K562 (cell line): ENCODE measurements around the gene ZNF165. TPM values are rescaled to one million over a fixed set of nuclear protein-coding genes. Genes with fewer than 3 reads are reported as not detected.
A peak's percentile ranks its signal among the peaks of the same experiment; 100 is the strongest.
"Not testable (repeated sequence)": the region's sequence is repeated elsewhere in the genome, so short reads cannot be mapped to it uniquely, and the experiment has no call there.

Source experiments
- ATAC-seq: fragments of 200-7000 bp; cut with Tn5 transposase; 3 replicates; pipeline ENCODE4 v1.9.1; 2020; ENCODE audit warnings: moderate library complexity
- Bru-seq: library from RNA; stranded (reverse); fragments of 400-500 nt; gene quantifications from one replicate; lab custom pipeline; 2021; lab: Mats Ljungman, UMichigan
- BruChase-seq, 2 experiments: library from RNA; stranded (reverse); fragments of 400-500 nt; gene quantifications; one replicate each; lab custom pipeline; 2021; lab: Mats Ljungman, UMichigan
- BruUV-seq: library from RNA; stranded (reverse); fragments of 400-500 nt; replicated peaks from 2 replicates; lab custom pipeline; 2021; lab: Mats Ljungman, UMichigan
- CTCF ChIA-PET: fragments of 300-600 bp; formaldehyde crosslinking; extraction: SDS; loops from one replicate; lab custom pipeline; 2021; ENCODE audit warnings: low intra/inter-chr PET ratio; lab: Yijun Ruan, JAX
- POLR2A ChIA-PET: fragments of 300-600, 350-650 bp; sonication (Branson Sonifier 250); formaldehyde crosslinking; extraction: SDS; loops from one replicate; lab custom pipeline; 2021; ENCODE audit warnings: antibody characterized with exemption, inconsistent platforms; lab: Yijun Ruan, JAX
- DNase-seq, 4 experiments: peaks; one replicate each; pipeline versions ENCODE4 v3.0.0 to v3.0.0-alpha.2; 2011 to 2018; ENCODE audit warnings: low spot score in 3 of 4, mixed read lengths in 3 of 4; ENCODE audit errors: extremely low read depth in 1 of 4
- FAIRE-seq: peaks from 2 replicates; lab custom pipeline; 2011; peaks lifted over from hg19 to GRCh38; lab: Jason Lieb, UNC
- H2AFZ ChIP-seq: 2 replicates; pipeline ENCODE4 v1.6.0; 2011; ENCODE audit warnings: low read depth, low read length, control low read depth, inconsistent platforms
- H3K27ac ChIP-seq: fragments of 200-600 bp; 3 replicates; pipeline ENCODE4 v1.8.0; 2011; ENCODE audit warnings: low read depth, mild to moderate bottlenecking, control low read depth, inconsistent platforms, low read length, moderate library complexity, mixed read lengths; ENCODE audit errors: extremely low read depth
- H3K27me3 ChIP-seq, 2 experiments: fragments of 300-600 bp in 1 of 2; 2 replicates in 1 of 2; 3 replicates in 1 of 2; pipeline versions ENCODE4 v1.6.0 to v1.8.0; 2011; ENCODE audit warnings: inconsistent platforms in 2 of 2, low read length in 2 of 2, mild to moderate bottlenecking in 1 of 2, mixed read lengths in 1 of 2, moderate library complexity in 1 of 2; ENCODE audit not compliant: control insufficient read depth in 2 of 2, insufficient read depth in 2 of 2
- H3K36me3 ChIP-seq: fragments of 300-600 bp; 3 replicates; pipeline ENCODE4 v1.8.0; 2011; ENCODE audit warnings: mild to moderate bottlenecking, low read length, inconsistent platforms; ENCODE audit not compliant: control insufficient read depth, insufficient read depth
- H3K4me1 ChIP-seq, 2 experiments: fragments of 200-600 bp in 1 of 2; replicated peaks in 1 of 2; 2 replicates in 1 of 2; 3 replicates in 1 of 2; pipeline versions ENCODE4 v1.5.1 to v1.8.0; 2011; ENCODE audit warnings: inconsistent platforms in 2 of 2, low read length in 2 of 2, mild to moderate bottlenecking in 1 of 2, mixed read lengths in 1 of 2, moderate library complexity in 1 of 2; ENCODE audit not compliant: control insufficient read depth in 2 of 2, insufficient read depth in 2 of 2
- H3K4me2 ChIP-seq: 2 replicates; pipeline ENCODE4 v1.6.1; 2011; ENCODE audit warnings: low read length, control low read depth, inconsistent platforms, mixed read lengths; ENCODE audit not compliant: insufficient read depth
- H3K4me3 ChIP-seq: fragments of 200-600 bp; sonication (generic), shearing (Covaris generic); 2 replicates; pipeline ENCODE4 v1.5.1; 2016; ENCODE audit warnings: control low read depth, inconsistent platforms
- H3K79me2 ChIP-seq: fragments of 200-600 bp; 3 replicates; pipeline ENCODE4 v1.8.0; 2011; ENCODE audit warnings: low read length, inconsistent platforms; ENCODE audit not compliant: control insufficient read depth, insufficient read depth
- H3K9ac ChIP-seq, 2 experiments: 2 replicates each; pipeline versions ENCODE4 v1.6.0 to v1.6.1; 2011; ENCODE audit warnings: low read depth in 2 of 2, low read length in 2 of 2, control low read depth in 1 of 2, inconsistent platforms in 1 of 2, mild to moderate bottlenecking in 1 of 2, mixed read lengths in 1 of 2; ENCODE audit not compliant: insufficient read depth in 1 of 2
- H3K9me1 ChIP-seq: one replicate; pipeline ENCODE4 v1.6.0; 2011; ENCODE audit warnings: inconsistent platforms, mild to moderate bottlenecking, low read length, moderate library complexity; ENCODE audit not compliant: control insufficient read depth, insufficient read depth
- H3K9me3 ChIP-seq: replicated peaks from 2 replicates; pipeline ENCODE4 v1.5.1; 2011; ENCODE audit warnings: low read depth, low read length, inconsistent platforms; ENCODE audit not compliant: control insufficient read depth, insufficient read depth
- H4K20me1 ChIP-seq: replicated peaks from 2 replicates; pipeline ENCODE4 v1.6.1; 2011; ENCODE audit warnings: low read length, inconsistent platforms, mixed read lengths; ENCODE audit not compliant: control insufficient read depth, insufficient read depth
- BACH1 ChIP-seq: fragments of 200-800 bp; sonication (Bioruptor generic); IDR thresholded peaks from 2 replicates; pipeline ENCODE4 v1.6.1; 2016; ENCODE audit warnings: missing genetic modification characterization, missing compliant biosample characterization
- BCOR ChIP-seq: fragments of 450-650 bp; IDR thresholded peaks from 2 replicates; pipeline ENCODE4 v1.6.1; 2016
- BRD4 ChIP-seq: fragments of 200-600 bp; sonication (generic); IDR thresholded peaks from 2 replicates; pipeline ENCODE4 v1.6.1; 2017; ENCODE audit warnings: inconsistent platforms
- BRD9 ChIP-seq: fragments of 450-650 bp; IDR thresholded peaks from 2 replicates; pipeline ENCODE4 v1.6.1; 2018; ENCODE audit warnings: low read depth; ENCODE audit not compliant: partially characterized antibody
- FOXM1 ChIP-seq, 2 experiments: fragments of 450-650 bp in 1 of 2; sonication (generic) in 1 of 2; formaldehyde crosslinking in 1 of 2; IDR thresholded peaks; 2 replicates each; pipeline versions ENCODE4 v1.6.1 to v1.9.0; 2017 to 2022; ENCODE audit warnings: low read depth in 2 of 2, mild to moderate bottlenecking in 2 of 2, missing genetic modification reagents in 1 of 2, moderate library complexity in 1 of 2
- GTF2E2 ChIP-seq: fragments of 200-800 bp; sonication (Bioruptor generic); IDR thresholded peaks from 2 replicates; pipeline ENCODE4 v1.6.1; 2016; ENCODE audit warnings: missing genetic modification characterization, missing compliant biosample characterization
- LARP7 ChIP-seq: fragments of 450-650 bp; IDR thresholded peaks from 2 replicates; pipeline ENCODE4 v1.6.1; 2016
- TRIM25 ChIP-seq: fragments of 450-650 bp; IDR thresholded peaks from 2 replicates; pipeline ENCODE4 v1.7.0; 2016; ENCODE audit warnings: borderline replicate concordance
- ZC3H4 ChIP-seq: sonication (generic); formaldehyde crosslinking; IDR thresholded peaks from 2 replicates; pipeline ENCODE4 v1.9.0; 2021; ENCODE audit warnings: missing genetic modification reagents, borderline replicate concordance
- ZNF263 ChIP-seq: sonication (generic); formaldehyde crosslinking; IDR thresholded peaks from 2 replicates; pipeline ENCODE4 v1.8.0; 2022; ENCODE audit warnings: mild to moderate bottlenecking, missing genetic modification reagents, borderline replicate concordance
- ZNF384 ChIP-seq: IDR thresholded peaks from 2 replicates; pipeline ENCODE4 v1.6.1; 2012; ENCODE audit warnings: low read depth, low read length, improper control_type of control experiment
- ZNF431 ChIP-seq: sonication (generic); formaldehyde crosslinking; IDR thresholded peaks from 2 replicates; pipeline ENCODE4 v1.8.0; 2022; ENCODE audit warnings: mild to moderate bottlenecking, missing genetic modification reagents
- ZNF589 ChIP-seq: fragments of 200-800 bp; sonication (Bioruptor generic); IDR thresholded peaks from 2 replicates; pipeline ENCODE4 v1.6.1; 2016; ENCODE audit warnings: low read depth, missing genetic modification characterization, missing compliant biosample characterization
- WGBS: fragments of 100-300 bp; shearing (Covaris generic); methylation state at CpG from one replicate; pipeline ENCODE4 v1.1.6; 2016; ENCODE audit warnings: low coverage, mixed read lengths; ENCODE audit not compliant: insufficient coverage; ENCODE audit errors: missing lambda C conversion rate; 5-methylcytosine and 5-hydroxymethylcytosine counted together
- in situ Hi-C: fragments of 300-500 bp; cut with MboI; formaldehyde crosslinking; loops from 4 replicates; pipeline ENCODE4 v1.15.0; 2018; ENCODE audit warnings: inconsistent platforms, mixed read lengths
- intact Hi-C: fragments of 100-400 bp; cut with micrococcal nuclease; formaldehyde crosslinking; loops from 2 replicates; pipeline ENCODE4 v1.14.2; 2022
- long read RNA-seq, 3 experiments: library from polyadenylated mRNA in 2 of 3; library from RNA in 1 of 3; unstranded in 2 of 3; stranded (forward) in 1 of 3; transcript quantifications; one replicate each; pipeline ENCODE4 v2.0.0, GENCODE V29; 2019 to 2022
- polyA minus RNA-seq, 3 experiments: library from RNA; depleted of rRNA, polyadenylated mRNA; stranded (reverse); fragments of >200 nt; gene quantifications; 2 replicates each; pipeline ENCODE4 v1.2.3, GENCODE V29; 2011
- polyA plus RNA-seq, 8 experiments: library from polyadenylated mRNA; depleted of rRNA in 4 of 8; stranded (reverse) in 5 of 8; unstranded in 3 of 8; fragments of >200 nt; fragmentation: Nextera tagmentation in 2 of 8; fragmentation: Illumina TruSeq in 1 of 8; extraction: Ambion mirVana in 2 of 8; extraction: Trizol in 1 of 8; gene quantifications; 2 replicates each; pipeline versions ENCODE4 v1.2.1 to v1.2.3, GENCODE V29; 2011 to 2014; ENCODE audit warnings: inconsistent platforms in 1 of 8, missing spikeins in 1 of 8
- total RNA-seq, 7 experiments: library from RNA; depleted of rRNA in 6 of 7; stranded (reverse); fragments of >200 nt in 6 of 7; fragmentation: Illumina TruSeq in 2 of 7; extraction: Trizol in 2 of 7; gene quantifications; 2 replicates each; pipeline versions ENCODE4 v1.2.1 to v1.2.3, GENCODE V29; 2011 to 2021; ENCODE audit warnings: low replicate concordance in 1 of 7

The ZNF165 gene
- total RNA-seq (2011; cell fraction: chromatin; rRNA removed; ENCODE audit: low replicate concordance): 1.3 and 1.5 TPM in 2 replicates
- total RNA-seq (2011; cell fraction: nucleolus; rRNA removed): 1.2 and 1.5 TPM in 2 replicates
- total RNA-seq (2011; cell fraction: nucleoplasm; rRNA removed): 1.8 and 2.4 TPM in 2 replicates
- 1.2 and 1.5 TPM in 2 replicates for total RNA-seq (2014; rRNA removed)
- 1.7 and 2.1 TPM in 2 replicates for total RNA-seq (2014; rRNA removed; fragmentation: Illumina TruSeq; extraction: Trizol)
- 2.1 and 2.3 TPM in 2 replicates for total RNA-seq (2015; rRNA removed; fragmentation: Illumina TruSeq; extraction: Trizol)
- total RNA-seq (2021): 1.1 and 1.2 TPM in 2 replicates
- polyA plus RNA-seq (2011; rRNA removed): 1.0 and 1.2 TPM in 2 replicates
- polyA plus RNA-seq (2011; cell fraction: cytosol; rRNA removed): 0.36 and 0.41 TPM in 2 replicates
- 1.1 and 1.9 TPM in 2 replicates for polyA plus RNA-seq (2011; cell fraction: nucleus; rRNA removed)
- polyA plus RNA-seq (2012): 0.99 and 1.8 TPM in 2 replicates
- polyA plus RNA-seq (2014; fragmentation: Illumina TruSeq; extraction: Trizol): 1.0 and 1.3 TPM in 2 replicates
- polyA plus RNA-seq (2014; fragmentation: Nextera tagmentation; extraction: Ambion mirVana): 1 to 10 TPM; 2.5 to 3.6 TPM
- polyA plus RNA-seq (2014; rRNA removed): 0.82 and 1.2 TPM in 2 replicates
- 1.3 and 2.2 TPM in 2 replicates for polyA minus RNA-seq (2011; rRNA and poly(A)+ RNA removed)
- polyA minus RNA-seq (2011; cell fraction: cytosol; rRNA and poly(A)+ RNA removed): not detected in 2 replicates
- 1.2 and 3.4 TPM in 2 replicates for polyA minus RNA-seq (2011; cell fraction: nucleus; rRNA and poly(A)+ RNA removed)
- percentile 57 among the genes with signal in this experiment for Bru-seq, nascent RNA
- BruChase-seq, experiment 1, labeled RNA remaining after a 2-hour chase: percentile 53 among the genes with signal in this experiment
- percentile 58 among the genes with signal in this experiment for BruChase-seq, experiment 2, labeled RNA remaining after a 6-hour chase
- long read RNA-seq, experiment 1, partial matches to known transcripts: 0 of 3 reads
- long read RNA-seq, experiment 1, other reads (novel, unspliced or antisense): 3 of 3 reads
- long read RNA-seq, experiment 2, partial matches to known transcripts: 2 of 4 reads
- long read RNA-seq, experiment 2, other reads (novel, unspliced or antisense): 2 of 4 reads
- long read RNA-seq, experiment 3: 0 reads

DNA sequence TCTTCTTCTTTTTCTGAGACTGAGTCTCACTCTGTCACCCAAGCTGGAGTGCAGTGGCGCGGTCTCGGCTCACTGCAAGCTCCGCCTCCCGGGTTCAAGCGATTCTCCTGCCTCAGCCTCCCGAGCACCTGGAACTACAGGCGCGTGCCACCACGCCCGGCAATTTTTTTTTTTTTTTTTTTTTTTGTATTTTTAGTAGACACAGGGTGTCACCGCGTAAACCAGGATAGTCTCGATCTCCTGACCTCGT, at the start of gene ZNF165:
Gene ZNF165 (plus strand): TSS at position 188 of the 250 bp plus-strand sequence. CDS start 4,913 bp downstream, outside the sequence.
- POLR2A ChIA-PET: interaction anchor here (0.6 to 3.5 kb wide), 5 partner anchors 9 to 527 kb away, joined by 3 to 15 read pairs (median 4); no protein-coding TSS in a partner anchor
- ATAC-seq: peak; percentile 76
- H3K4me2 ChIP-seq: peak within 1 kb of the TSS; percentile 100
- H3K27ac ChIP-seq: peak within 1 kb of the TSS; percentile 94
- in situ Hi-C loops; H3K36me3 ChIP-seq; H4K20me1 ChIP-seq; H3K9me3 ChIP-seq; H3K9me1 ChIP-seq; FAIRE-seq; CTCF ChIA-PET; H3K27me3 ChIP-seq; DNase-seq; H3K4me1 ChIP-seq; BruUV-seq; TF ChIP-seq FOXM1 (IDR thresholded peaks at IDR 0.05; ENCODE audit: low read depth): not testable (repeated sequence)
- H2AFZ ChIP-seq: peak within 1 kb of the TSS; percentile 100
- WGBS: 1% methylated on average over 11 of the region's 15 CpGs
- H3K9ac ChIP-seq: peak within 1 kb of the TSS; percentile 94 to 95
- peak within 1 kb of the TSS; percentile 96 for H3K4me3 ChIP-seq
- H3K79me2 ChIP-seq: peaks cover 10% of the 10 kb centered on the region; the same call in 2 of the 3 replicates
- intact Hi-C loops: loop anchor here (2.0 to 5.0 kb wide), 3 partner anchors 24 to 407 kb away; no protein-coding TSS in a partner anchor
- TF ChIP-seq ZNF384: 0 out of 2 replicates have a peak, but pooled peaks have one; percentile 9
- TF ChIP-seq ZNF263 (CRISPR knock-in tag): peak; percentile 58; the same call in 1 of the 2 replicates
- TF ChIP-seq BRD9: peak; percentile 82
- TF ChIP-seq ZNF589: 0 out of 2 replicates have a peak, but pooled peaks have one; percentile 42
- peak; percentile 88; the same call in 1 of the 2 replicates for TF ChIP-seq LARP7
- TF ChIP-seq ZNF431 (CRISPR knock-in tag): 0 out of 2 replicates have a peak, but pooled peaks have one; percentile 67
- TF ChIP-seq BACH1 (tag): peak; percentile 70; the same call in 1 of the 2 replicates
- 0 out of 2 replicates have a peak, but pooled peaks have one; percentile 29 for TF ChIP-seq BRD4
- TF ChIP-seq ZC3H4 (CRISPR knock-in tag): 0 out of 2 replicates have a peak, but pooled peaks have one; percentile 83
- TF ChIP-seq FOXM1 (CRISPR knock-in tag; IDR thresholded peaks at IDR 0.05; ENCODE audit: low read depth): 0 out of 2 replicates have a peak, but pooled peaks have one; percentile 19
- peak; percentile 89; the same call in 1 of the 2 replicates for TF ChIP-seq TRIM25
- TF ChIP-seq GTF2E2: peak; percentile 70; the same call in 1 of the 2 replicates
- TF ChIP-seq BCOR: peak; percentile 64
